WI38 (cell line): ENCODE measurements around the gene TGOLN2.

Experiments used
- H3K4me3 ChIP-seq: 2 replicates; pipeline ENCODE4 v1.5.1; 2011; ENCODE audit warnings: low read depth, mild to moderate bottlenecking, control low read depth, low read length
- TF ChIP-seq, protein P1 (sequence below): IDR thresholded peaks from 2 replicates; pipeline ENCODE4 v1.5.1; 2012; ENCODE audit warnings: low read depth, mild to moderate bottlenecking, control low read depth, low read length

The TGOLN2 gene

GRCh38 chr2:85357736-85358135, 29.9 kb upstream of the TGOLN2 start:
- H3K4me3 ChIP-seq = no peak overlapping the region
- TF ChIP-seq, protein P1, sequence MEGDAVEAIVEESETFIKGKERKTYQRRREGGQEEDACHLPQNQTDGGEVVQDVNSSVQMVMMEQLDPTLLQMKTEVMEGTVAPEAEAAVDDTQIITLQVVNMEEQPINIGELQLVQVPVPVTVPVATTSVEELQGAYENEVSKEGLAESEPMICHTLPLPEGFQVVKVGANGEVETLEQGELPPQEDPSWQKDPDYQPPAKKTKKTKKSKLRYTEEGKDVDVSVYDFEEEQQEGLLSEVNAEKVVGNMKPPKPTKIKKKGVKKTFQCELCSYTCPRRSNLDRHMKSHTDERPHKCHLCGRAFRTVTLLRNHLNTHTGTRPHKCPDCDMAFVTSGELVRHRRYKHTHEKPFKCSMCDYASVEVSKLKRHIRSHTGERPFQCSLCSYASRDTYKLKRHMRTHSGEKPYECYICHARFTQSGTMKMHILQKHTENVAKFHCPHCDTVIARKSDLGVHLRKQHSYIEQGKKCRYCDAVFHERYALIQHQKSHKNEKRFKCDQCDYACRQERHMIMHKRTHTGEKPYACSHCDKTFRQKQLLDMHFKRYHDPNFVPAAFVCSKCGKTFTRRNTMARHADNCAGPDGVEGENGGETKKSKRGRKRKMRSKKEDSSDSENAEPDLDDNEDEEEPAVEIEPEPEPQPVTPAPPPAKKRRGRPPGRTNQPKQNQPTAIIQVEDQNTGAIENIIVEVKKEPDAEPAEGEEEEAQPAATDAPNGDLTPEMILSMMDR = no peak

- TF ChIP-seq, protein P1 = no peak
These were observed 28.4 kb upstream of the TGOLN2 start for GRCh38 chr2:85356186-85356585.

GRCh38 chr2:85355521-85355920, 27.7 kb upstream of the TGOLN2 start:
- H3K4me3 ChIP-seq = peak overlapping the region; percentile 95
- TF ChIP-seq, protein P1 = no peak

More at GRCh38 chr2:85356186-85356585, 28.4 kb upstream of the TGOLN2 start:
- H3K4me3 ChIP-seq = no peak overlapping the region

GRCh38 chr2:85355073-85355410, 27.3 kb upstream of the TGOLN2 start:
- peak overlapping the region; percentile 95 for H3K4me3 ChIP-seq
- TF ChIP-seq, protein P1 = no peak

GRCh38 chr2:85354286-85355072, 26.7 kb upstream of the TGOLN2 start, which contains the start of the genes ELMOD3 and RETSAT:
Gene ELMOD3, plus strand, starts transcription at chr2:85354769. Its CDS starts 2,430 bp downstream, at chr2:85357199.
Gene RETSAT, minus strand, starts transcription at chr2:85354528. Its CDS starts 21 bp downstream, at chr2:85354507.
- peak within 1 kb of the TSS; percentile 95 for H3K4me3 ChIP-seq
- TF ChIP-seq, protein P1 = no peak

- peak overlapping the region; percentile 95 for H3K4me3 ChIP-seq
- TF ChIP-seq, protein P1 = no peak
These were observed 26.1 kb upstream of the TGOLN2 start for GRCh38 chr2:85353876-85354285.

DNA sequence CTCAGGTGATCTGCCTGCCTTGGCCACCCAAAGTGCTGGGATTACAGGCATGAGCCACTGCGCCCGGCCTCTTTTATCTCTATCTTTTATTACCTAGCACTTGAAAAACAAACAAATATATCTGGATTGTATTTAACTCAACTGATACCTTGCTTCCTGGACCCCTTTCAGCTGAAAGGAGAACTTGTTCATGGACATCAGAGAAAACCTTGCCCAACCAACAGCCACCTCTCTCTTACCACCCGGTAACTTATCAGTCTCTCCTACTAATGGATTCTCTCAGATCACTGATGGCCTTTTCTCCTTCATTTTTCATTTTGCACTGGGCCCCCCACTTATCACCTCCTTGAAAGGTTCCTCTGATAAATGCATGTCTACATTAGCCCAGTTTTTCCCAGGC, 19.8 kb upstream of the TGOLN2 start:
- TF ChIP-seq, protein P1 = no peak
- no peak overlapping the region for H3K4me3 ChIP-seq
